Measurements from ENCODE around the gene GRAMD1B.

DNA sequence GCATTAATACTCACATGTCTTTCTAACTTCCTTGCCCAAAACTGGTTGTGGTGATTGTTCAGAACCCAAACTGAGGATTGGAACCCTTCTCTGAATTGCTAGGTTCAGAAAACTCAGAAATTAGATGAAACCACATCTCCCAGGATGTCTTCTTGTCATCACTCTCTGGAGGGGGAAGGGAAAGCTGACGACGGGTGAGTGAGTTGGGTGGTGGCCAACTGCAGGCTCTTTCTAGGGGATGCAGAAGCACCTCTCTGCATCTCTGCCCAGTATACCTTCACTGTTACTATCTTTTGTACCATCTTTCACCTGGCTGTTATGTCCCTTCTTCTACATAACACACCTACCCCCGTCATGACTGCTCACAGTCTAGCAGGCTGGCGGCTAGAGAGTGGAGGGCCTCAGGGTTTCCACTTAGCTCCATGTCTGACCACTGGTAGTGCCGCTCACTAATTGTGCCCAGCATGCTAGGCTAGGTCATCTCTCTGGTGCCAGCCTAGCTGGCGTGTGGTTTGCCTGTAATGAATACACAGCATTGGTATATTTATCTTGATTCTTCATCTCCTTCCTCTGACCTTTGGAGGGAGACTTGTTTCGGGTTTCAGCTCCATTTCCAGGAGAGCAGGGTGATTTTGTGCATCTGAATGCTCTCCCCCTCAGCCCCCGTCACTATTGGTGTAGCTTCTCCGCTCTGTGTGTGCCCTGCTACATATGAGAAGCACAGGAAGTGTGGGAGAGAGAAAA lies 7.3 kb downstream of the GRAMD1B start:
- TF ChIP-seq POLR2AphosphoS5 (IDR thresholded peaks at IDR 0.05) (no peak), POLR2A (IDR thresholded peaks at IDR 0.05) (no peak), EP300 (IDR thresholded peaks at IDR 0.05) (no peak)
- TF ChIP-seq, protein P1, sequence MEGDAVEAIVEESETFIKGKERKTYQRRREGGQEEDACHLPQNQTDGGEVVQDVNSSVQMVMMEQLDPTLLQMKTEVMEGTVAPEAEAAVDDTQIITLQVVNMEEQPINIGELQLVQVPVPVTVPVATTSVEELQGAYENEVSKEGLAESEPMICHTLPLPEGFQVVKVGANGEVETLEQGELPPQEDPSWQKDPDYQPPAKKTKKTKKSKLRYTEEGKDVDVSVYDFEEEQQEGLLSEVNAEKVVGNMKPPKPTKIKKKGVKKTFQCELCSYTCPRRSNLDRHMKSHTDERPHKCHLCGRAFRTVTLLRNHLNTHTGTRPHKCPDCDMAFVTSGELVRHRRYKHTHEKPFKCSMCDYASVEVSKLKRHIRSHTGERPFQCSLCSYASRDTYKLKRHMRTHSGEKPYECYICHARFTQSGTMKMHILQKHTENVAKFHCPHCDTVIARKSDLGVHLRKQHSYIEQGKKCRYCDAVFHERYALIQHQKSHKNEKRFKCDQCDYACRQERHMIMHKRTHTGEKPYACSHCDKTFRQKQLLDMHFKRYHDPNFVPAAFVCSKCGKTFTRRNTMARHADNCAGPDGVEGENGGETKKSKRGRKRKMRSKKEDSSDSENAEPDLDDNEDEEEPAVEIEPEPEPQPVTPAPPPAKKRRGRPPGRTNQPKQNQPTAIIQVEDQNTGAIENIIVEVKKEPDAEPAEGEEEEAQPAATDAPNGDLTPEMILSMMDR (IDR thresholded peaks at IDR 0.05), result no peak
